Stimulated activated CD4-positive, alpha-beta T cell treated with anti-CD3 and anti-CD28 coated beads, Interleukin-15, amount 100 ng/mL, for 24 hours (primary cell): ENCODE results near the gene CLTB.

Experiments used
- DNase-seq: peaks from one replicate; pipeline ENCODE4 v3.0.0-alpha.2; 2020

The CLTB gene

GRCh38 chr5:176379881-176380280, 36.5 kb downstream of the CLTB start:
- no peak for DNase-seq

- DNase-seq: no peak
Observed at GRCh38 chr5:176373100-176373818, 43.1 kb downstream of the CLTB start.

- no peak for DNase-seq
Observed at GRCh38 chr5:176371621-176372539, 44.5 kb downstream of the CLTB start.

GRCh38 chr5:176369934-176370711, 46.2 kb downstream of the CLTB start:
- DNase-seq: no peak

GRCh38 chr5:176368726-176369125, 47.6 kb downstream of the CLTB start:
- no peak for DNase-seq

- DNase-seq: no peak
Observed at GRCh38 chr5:176366232-176366894, 50.0 kb downstream of the CLTB start.

- DNase-seq: peak; percentile 81
Observed at GRCh38 chr5:176365351-176366231, 50.7 kb downstream of the CLTB start, which contains the start of gene ARL10. Gene ARL10 (plus strand): TSS chr5:176365487. CDS start chr5:176365564, 77 bp downstream.

- no peak for DNase-seq
Observed at GRCh38 chr5:176364765-176365350, 51.5 kb downstream of the CLTB start.

- no peak for DNase-seq
Observed at GRCh38 chr5:176362233-176362490, 54.2 kb downstream of the CLTB start.

GRCh38 chr5:176361437-176362232, 54.7 kb downstream of the CLTB start, which contains the start of gene KIAA1191:
Gene KIAA1191 (minus strand): TSS chr5:176361764. CDS start chr5:176359508, 2,256 bp downstream.
- DNase-seq: peak; percentile 97

- DNase-seq: no peak
Observed at GRCh38 chr5:176360894-176361436, 55.4 kb downstream of the CLTB start.

GRCh38 chr5:176359658-176360057, 56.7 kb downstream of the CLTB start:
- no peak for DNase-seq

- DNase-seq: no peak
Observed at GRCh38 chr5:176356179-176356566, 60.2 kb downstream of the CLTB start.

- DNase-seq: no peak
Observed at GRCh38 chr5:176355400-176356178, 60.8 kb downstream of the CLTB start.

GRCh38 chr5:176353533-176353932, 62.8 kb downstream of the CLTB start:
- DNase-seq: no peak

- no peak for DNase-seq
Observed at GRCh38 chr5:176352116-176352878, 64.0 kb downstream of the CLTB start.

GRCh38 chr5:176350416-176350815, 65.9 kb downstream of the CLTB start:
- no peak for DNase-seq

GRCh38 chr5:176342766-176343458, 73.4 kb downstream of the CLTB start:
- no peak for DNase-seq
